Activated B cell treated with CpG ODN at 0.5 μM for 24 hours (primary cell): ENCODE data around the gene TRIM29. TPM values are rescaled to one million over a fixed set of nuclear protein-coding genes. Genes with fewer than 3 reads are reported as not detected.

Experiments
- ATAC-seq: fragments of 200-7000 bp; cut with Tn5 transposase; one replicate; pipeline ENCODE4 v1.10.0; 2021; ENCODE audit warnings: low read depth, mild to moderate bottlenecking, moderate library complexity
- CTCF ChIA-PET: fragments of 350-600 bp; sonication (Branson Sonifier 250); formaldehyde crosslinking; loops from one replicate; lab custom pipeline; 2021; ENCODE audit warnings: antibody characterized with exemption; lab: Charles Lee
- POLR2A ChIA-PET: fragments of 350-600 bp; sonication (Branson Sonifier 250); formaldehyde crosslinking; loops from one replicate; lab custom pipeline; 2021; ENCODE audit warnings: antibody characterized with exemption; lab: Charles Lee
- DNase-seq: peaks from one replicate; pipeline ENCODE4 v3.0.0; 2022
- H3K27ac Mint-ChIP-seq: one replicate; pipeline ENCODE4 v1.8.0; 2020; ENCODE audit warnings: mixed read lengths
- H3K27me3 Mint-ChIP-seq: one replicate; pipeline ENCODE4 v1.8.0; 2021; ENCODE audit warnings: mixed read lengths
- H3K36me3 Mint-ChIP-seq: one replicate; pipeline ENCODE4 v1.8.0; 2021; ENCODE audit warnings: low read depth, mixed read lengths
- H3K4me1 Mint-ChIP-seq: one replicate; pipeline ENCODE4 v1.8.0; 2021; ENCODE audit warnings: mixed read lengths
- H3K4me3 Mint-ChIP-seq: one replicate; pipeline ENCODE4 v1.8.0; 2020; ENCODE audit warnings: mild to moderate bottlenecking, mixed read lengths
- H3K9me3 Mint-ChIP-seq: one replicate; pipeline ENCODE4 v1.8.0; 2020; ENCODE audit warnings: mixed read lengths
- CTCF ChIP-seq: fragments of 200-600 bp; IDR thresholded peaks from one replicate; pipeline ENCODE4 v1.8.0; 2022; ENCODE audit warnings: antibody characterized with exemption, mild to moderate bottlenecking
- intact Hi-C: fragments of 100-400 bp; cut with micrococcal nuclease; formaldehyde crosslinking; loops from one replicate; pipeline ENCODE4 v1.15.1; 2024
- total RNA-seq: library from RNA; stranded (reverse); gene quantifications from 2 replicates; pipeline ENCODE4 v1.2.3, GENCODE V29; 2022

Gene TRIM29
- total RNA-seq, 1 donor from 2014 or later, result not detected

GRCh38 chr11:120102050-120102863, 35.7 kb downstream of the TRIM29 start:
- H3K27ac Mint-ChIP-seq, result no peak overlapping the region
- H3K27me3 Mint-ChIP-seq, result peaks cover 18% of the 10 kb centered on the region
- H3K9me3 Mint-ChIP-seq, result no peaks in the 10 kb centered on the region
- TF ChIP-seq CTCF, result no peak
- H3K4me3 Mint-ChIP-seq, result no peak overlapping the region
- H3K4me1 Mint-ChIP-seq, result no peaks in the 10 kb centered on the region
- ATAC-seq (no peak), DNase-seq (no peak)
- CTCF ChIA-PET, result no interaction called here
- POLR2A ChIA-PET, result no interaction called here
- H3K36me3 Mint-ChIP-seq, result no peaks in the 10 kb centered on the region
- intact Hi-C loops, result no loop called here

GRCh38 chr11:120098503-120099020, 39.4 kb downstream of the TRIM29 start:
- Mint-ChIP-seq H3K27ac (no peak overlapping the region), H3K36me3 (no peaks in the 10 kb centered on the region), H3K9me3 (no peaks in the 10 kb centered on the region), H3K27me3 (peaks cover 11% of the 10 kb centered on the region), H3K4me1 (no peaks in the 10 kb centered on the region), H3K4me3 (no peak overlapping the region)
- no peak for ATAC-seq
- ChIA-PET CTCF (no interaction called here), POLR2A (no interaction called here)
- intact Hi-C loops, result no loop called here
- TF ChIP-seq CTCF, result no peak
- no peak for DNase-seq

GRCh38 chr11:120097721-120098385, 40.1 kb downstream of the TRIM29 start:
- ChIA-PET POLR2A (no interaction called here), CTCF (interaction anchor here (0.8 kb wide), 1 partner anchor 18 kb away, joined by 3 read pairs; no protein-coding TSS in a partner anchor)
- Mint-ChIP-seq H3K4me3 (no peak overlapping the region), H3K27ac (no peak overlapping the region), H3K9me3 (no peaks in the 10 kb centered on the region), H3K27me3 (peaks cover 11% of the 10 kb centered on the region), H3K4me1 (no peaks in the 10 kb centered on the region), H3K36me3 (no peaks in the 10 kb centered on the region)
- DNase-seq, result no peak
- intact Hi-C loops, result no loop called here
- ATAC-seq, result no peak
- TF ChIP-seq CTCF, result no peak

- DNase-seq (no peak), ATAC-seq (no peak)
- intact Hi-C loops, result no loop called here
- TF ChIP-seq CTCF, result no peak
- H3K36me3 Mint-ChIP-seq, result no peaks in the 10 kb centered on the region
- H3K27ac Mint-ChIP-seq, result no peak overlapping the region
- no peaks in the 10 kb centered on the region for H3K9me3 Mint-ChIP-seq
- POLR2A ChIA-PET, result no interaction called here
- no peak overlapping the region for H3K4me3 Mint-ChIP-seq
- no peaks in the 10 kb centered on the region for H3K4me1 Mint-ChIP-seq
- peaks cover 7% of the 10 kb centered on the region for H3K27me3 Mint-ChIP-seq
- CTCF ChIA-PET, result interaction anchor here (0.8 kb wide), 1 partner anchor 17 kb away, joined by 3 read pairs; no protein-coding TSS in a partner anchor
Measured at GRCh38 chr11:120096369-120097191, 41.3 kb downstream of the TRIM29 start.
